Lung (tissue), 12 donors: ENCODE results near the gene PPP1R8. TPM values are rescaled to one million over a fixed set of nuclear protein-coding genes. Genes with fewer than 3 reads are reported as not detected.

Source experiments
- ATAC-seq: fragments of 200-7000 bp; cut with Tn5 transposase; one replicate; pipeline ENCODE4 v1.9.1; 2020; ENCODE audit warnings: moderate number of reproducible peaks; ENCODE audit not compliant: insufficient read depth, low FRiP score
- DNase-seq, 3 donors: peaks; one replicate each; pipeline ENCODE4 v3.0.0-alpha.2; 2013 to 2017
- H3K27ac ChIP-seq, 2 donors: one replicate each; pipeline ENCODE4 v1.5.1; 2013; ENCODE audit warnings: mild to moderate bottlenecking in 2 of 2, moderate library complexity in 2 of 2, control low read depth in 1 of 2, inconsistent platforms in 1 of 2, low read depth in 1 of 2, low read length in 1 of 2
- H3K27me3 ChIP-seq, 3 donors: one replicate each; pipeline ENCODE4 v1.5.1; 2013; ENCODE audit warnings: low read length in 2 of 3; ENCODE audit not compliant: control insufficient read depth in 3 of 3, insufficient read depth in 3 of 3
- H3K36me3 ChIP-seq, 4 donors: one replicate each; pipeline ENCODE4 v1.5.1; 2013; ENCODE audit warnings: low read length in 4 of 4, mild to moderate bottlenecking in 1 of 4, moderate library complexity in 1 of 4; ENCODE audit not compliant: control insufficient read depth in 4 of 4, insufficient read depth in 4 of 4
- H3K4me1 ChIP-seq, 5 donors: one replicate each; pipeline ENCODE4 v1.5.1; 2013; ENCODE audit warnings: low read length in 5 of 5, mild to moderate bottlenecking in 2 of 5, moderate library complexity in 1 of 5; ENCODE audit not compliant: control insufficient read depth in 5 of 5, insufficient read depth in 5 of 5
- H3K4me3 ChIP-seq: one replicate; pipeline ENCODE4 v1.5.1; 2013; ENCODE audit warnings: mild to moderate bottlenecking, control low read depth, moderate library complexity
- H3K9ac ChIP-seq, 2 donors: one replicate each; pipeline ENCODE4 v1.5.1; 2013; ENCODE audit warnings: low read length in 2 of 2, control low read depth in 1 of 2; ENCODE audit not compliant: insufficient read depth in 1 of 2
- H3K9me3 ChIP-seq, 4 donors: one replicate each; pipeline ENCODE4 v1.5.1; 2013; ENCODE audit warnings: low read length in 3 of 4, mild to moderate bottlenecking in 1 of 4, moderate library complexity in 1 of 4; ENCODE audit not compliant: control insufficient read depth in 4 of 4, insufficient read depth in 3 of 4
- WGBS, 2 donors: extraction: QIAGEN DNeasy Blood & Tissue Kit; methylation state at CpG; one replicate each; pipeline ENCODE4 v1.1.7; 2013; 5-methylcytosine and 5-hydroxymethylcytosine counted together
- polyA plus RNA-seq, 2 donors: library from polyadenylated mRNA; stranded (reverse); fragments of 200-250 nt; gene quantifications; one replicate each; pipeline ENCODE4 v1.2.1, GENCODE V29; 2013
- total RNA-seq, 2 donors: library from RNA; depleted of rRNA in 1 of 2; stranded (reverse); fragments of >200 nt in 1 of 2; gene quantifications; one replicate each; pipeline ENCODE4 v1.2.1, GENCODE V29; 2014 to 2021
- TF ChIP-seq, protein P1 (sequence below): IDR thresholded peaks from 2 replicates; pipeline ENCODE4 v1.5.1; 2012; ENCODE audit warnings: mild to moderate bottlenecking; ENCODE audit errors: control extremely low read depth, extremely low read depth
- donor health status: control.
- donor health status: control.
- donor health status: Bipolar disorder and iron deficiency.
- donor health status: healthy.
- donor health status: DM: yes; HTN: yes; CAD: no.

Gene PPP1R8
- total and polyA plus RNA-seq, 4 donors, result 20.9 to 37.0 (median 33.4) TPM

GRCh38 chr1:27831568-27832410 lies 1.2 kb downstream of the PPP1R8 start:
- WGBS, 2 donors, result 52 to 56% methylated on average over 10 of the region's 10 CpGs
- Histone ChIP-seq H3K36me3 (peaks cover 0 to 11% (median 6%) of the 10 kb centered on the region in 4 donors), H3K9me3 (no peaks in the 10 kb centered on the region), H3K27me3 (no peaks in the 10 kb centered on the region), H3K27ac (no peak overlapping the region), H3K9ac (peak overlapping the region; percentile 38 to 84), H3K4me3 (peak overlapping the region; percentile 42), H3K4me1 (peaks cover 0 to 11% (median 8%) of the 10 kb centered on the region in 5 donors)
- peak in 1 of 3 donors; percentile 12 for DNase-seq
- TF ChIP-seq, protein P1, sequence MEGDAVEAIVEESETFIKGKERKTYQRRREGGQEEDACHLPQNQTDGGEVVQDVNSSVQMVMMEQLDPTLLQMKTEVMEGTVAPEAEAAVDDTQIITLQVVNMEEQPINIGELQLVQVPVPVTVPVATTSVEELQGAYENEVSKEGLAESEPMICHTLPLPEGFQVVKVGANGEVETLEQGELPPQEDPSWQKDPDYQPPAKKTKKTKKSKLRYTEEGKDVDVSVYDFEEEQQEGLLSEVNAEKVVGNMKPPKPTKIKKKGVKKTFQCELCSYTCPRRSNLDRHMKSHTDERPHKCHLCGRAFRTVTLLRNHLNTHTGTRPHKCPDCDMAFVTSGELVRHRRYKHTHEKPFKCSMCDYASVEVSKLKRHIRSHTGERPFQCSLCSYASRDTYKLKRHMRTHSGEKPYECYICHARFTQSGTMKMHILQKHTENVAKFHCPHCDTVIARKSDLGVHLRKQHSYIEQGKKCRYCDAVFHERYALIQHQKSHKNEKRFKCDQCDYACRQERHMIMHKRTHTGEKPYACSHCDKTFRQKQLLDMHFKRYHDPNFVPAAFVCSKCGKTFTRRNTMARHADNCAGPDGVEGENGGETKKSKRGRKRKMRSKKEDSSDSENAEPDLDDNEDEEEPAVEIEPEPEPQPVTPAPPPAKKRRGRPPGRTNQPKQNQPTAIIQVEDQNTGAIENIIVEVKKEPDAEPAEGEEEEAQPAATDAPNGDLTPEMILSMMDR, result no peak
- ATAC-seq, result no peak

GRCh38 chr1:27832762-27833161 lies 2.2 kb downstream of the PPP1R8 start:
- ATAC-seq, result no peak
- Histone ChIP-seq H3K27me3 (no peaks in the 10 kb centered on the region), H3K27ac (no peak overlapping the region), H3K4me1 (peaks cover 0 to 11% (median 8%) of the 10 kb centered on the region in 5 donors), H3K4me3 (no peak overlapping the region), H3K9me3 (no peaks in the 10 kb centered on the region), H3K9ac (no peak overlapping the region), H3K36me3 (peaks cover 0 to 12% (median 5%) of the 10 kb centered on the region in 4 donors)
- TF ChIP-seq, protein P1, result no peak
- WGBS, 2 donors, result 93 to 97% methylated on average over 2 of the region's 2 CpGs
- no peak for DNase-seq

GRCh38 chr1:27833470-27833869 lies 2.9 kb downstream of the PPP1R8 start:
- Histone ChIP-seq H3K4me3 (no peak overlapping the region), H3K9me3 (no peaks in the 10 kb centered on the region), H3K4me1 (peaks cover 0 to 11% (median 8%) of the 10 kb centered on the region in 5 donors), H3K36me3 (peaks cover 0 to 12% (median 5%) of the 10 kb centered on the region in 4 donors), H3K27ac (no peak overlapping the region), H3K27me3 (no peaks in the 10 kb centered on the region), H3K9ac (no peak overlapping the region)
- TF ChIP-seq, protein P1, result no peak
- WGBS, 2 donors, result 93 to 94% methylated on average over 3 of the region's 3 CpGs
- ATAC-seq (no peak), DNase-seq (no peak)
